Heart right ventricle (tissue), 16 donors: ENCODE results near the gene TNFRSF8. TPM values are rescaled to one million over a fixed set of nuclear protein-coding genes. Genes with fewer than 3 reads are reported as not detected.

Experiments
- ATAC-seq, 8 donors: fragments of 200-7000 bp; cut with Tn5 transposase; one replicate each; pipeline ENCODE4 v1.9.1; 2020; ENCODE audit warnings: mild to moderate bottlenecking in 8 of 8, moderate library complexity in 8 of 8, moderate number of reproducible peaks in 1 of 8
- DNase-seq, 2 donors: peaks; one replicate each; pipeline ENCODE4 v3.0.0-alpha.2; 2020
- H3K27ac ChIP-seq, 10 donors: fragments of 200-600 bp; sonication (generic) in 2 of 10; one replicate each; pipeline versions ENCODE4 v1.5.0 to v1.8.0; 2020 to 2022; ENCODE audit warnings: mild to moderate bottlenecking in 3 of 10
- H3K27me3 ChIP-seq, 7 donors: fragments of 200-600 bp; one replicate each; pipeline ENCODE4 v1.8.0; 2021 to 2022; ENCODE audit warnings: mild to moderate bottlenecking in 2 of 7
- H3K36me3 ChIP-seq, 9 donors: fragments of 200-600 bp; sonication (generic) in 1 of 9; one replicate each; pipeline versions ENCODE4 v1.5.0 to v1.8.0; 2020 to 2022; ENCODE audit warnings: mild to moderate bottlenecking in 2 of 9
- H3K4me1 ChIP-seq, 9 donors: fragments of 200-600 bp; sonication (generic) in 1 of 9; one replicate each; pipeline versions ENCODE4 v1.5.0 to v1.8.0; 2020 to 2022; ENCODE audit warnings: mild to moderate bottlenecking in 4 of 9
- H3K4me3 ChIP-seq, 10 donors: fragments of 200-600 bp; sonication (generic) in 2 of 10; one replicate each; pipeline versions ENCODE4 v1.5.0 to v1.8.0; 2020 to 2022; ENCODE audit warnings: mild to moderate bottlenecking in 7 of 10, moderate library complexity in 2 of 10
- H3K9me3 ChIP-seq, 11 donors: fragments of 200-600 bp in 10 of 11; sonication (generic) in 2 of 11; one replicate each; pipeline versions ENCODE4 v1.5.0 to v1.8.0; 2013 to 2022; ENCODE audit warnings: mild to moderate bottlenecking in 2 of 11, control low read depth in 1 of 11, moderate library complexity in 1 of 11
- WGBS, 2 donors: extraction: QIAGEN DNeasy Blood & Tissue Kit; methylation state at CpG; one replicate each; pipeline ENCODE4 v1.1.7; 2013; ENCODE audit warnings: inconsistent platforms in 1 of 2; 5-methylcytosine and 5-hydroxymethylcytosine counted together
- intact Hi-C, 10 donors: fragments of 100-400 bp; cut with DNase I; formaldehyde crosslinking; loops; one replicate each; pipeline versions ENCODE4 v1.11.1 to v1.14.2; 2022
- polyA plus RNA-seq, 2 donors: library from polyadenylated mRNA; stranded (reverse); fragments of 200-250 nt; gene quantifications; one replicate each; pipeline ENCODE4 v1.2.3, GENCODE V29; 2013
- total RNA-seq, 10 donors: library from RNA; stranded (reverse); fragmentation: NEBNext Ultra II Directional in 3 of 10; extraction: Animal tissue kit (Norgen Biotek cat#: 25700) in 3 of 10; gene quantifications; one replicate each; pipeline versions ENCODE4 v1.2.1 to v1.2.4, GENCODE V29; 2021 to 2023
- TF ChIP-seq, protein P1 (sequence below), 9 donors: fragments of 200-600 bp; sonication (generic) in 2 of 9; IDR thresholded peaks; one replicate each; pipeline versions ENCODE4 v1.5.0 to v1.8.0; 2021 to 2022; ENCODE audit warnings: antibody characterized with exemption in 9 of 9, mild to moderate bottlenecking in 5 of 9, moderate library complexity in 1 of 9
- donor health status: Arrhythmogenic right ventricular cardiomyopathy.
- donor health status: ischemic (EF 13 %, LVEDD 7.1; RV severe dilation, severe dysfunction).
- donor health status: healthy with polysubstance abuse.
- donor health status: DM: no; HTN: yes; CAD: no.
- donor health status: DM: no; HTN: no; CAD: no.
- donor health status: ischemic (EF 25% LVEDD 6.9; RV normal size, moderate dysfunction).
- donor health status: ischemic (EF 25% LVEDD 5.7; RV mildly dilated, moderate dysfunction).
- donor health status: healthy.
- donor health status: DM: yes; HTN: yes; CAD: no.
- donor health status: Ischemic cardiomyopathy.
- donor health status: ischemic (EF 35%, LVEDD 5.7; RV mildly dilated, moderate dysfunction).
- donor health status: nonischemic (EF 11% LVEDD 7.7; RV severe dilation, severe dysfunction).
- donor health status: DM: yes; HTN: yes; CAD: no.
- donor health status: PGD.
- donor health status: ischemic (EF 29% LVEDD 5.4; RV normal size, mild dysfunction).
- donor health status: nonischemic (EF 23%, LVEDD 6.1; RV moderate dilation, normal function).

Gene TNFRSF8
- total and polyA plus RNA-seq, 12 donors = 0.21 to 2.4 (median 1.0) TPM

DNA sequence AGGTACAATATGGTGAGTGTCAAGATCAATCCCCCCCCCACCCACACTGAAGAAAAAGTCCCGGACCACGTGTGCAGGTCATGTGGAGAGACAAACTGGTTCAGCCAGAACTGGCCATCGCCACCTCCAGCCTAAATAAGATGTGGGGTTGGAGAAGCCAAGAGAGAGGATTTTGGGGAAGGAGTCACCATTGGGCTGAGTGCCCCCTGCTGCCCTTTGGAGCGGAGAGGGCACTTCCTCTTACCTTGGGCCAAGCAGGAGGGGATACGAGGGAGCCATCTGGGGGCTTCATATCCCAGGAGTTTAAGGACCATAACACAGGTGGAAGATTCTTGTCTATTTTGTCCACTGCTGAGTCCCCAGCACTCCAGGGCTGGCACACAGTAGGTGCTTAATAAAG, 101.1 kb downstream of the TNFRSF8 start:
- WGBS, 2 donors = 94 to 95% methylated on average over 5 of the region's 5 CpGs
- DNase-seq = no peak
- H3K4me1 ChIP-seq = peaks cover 15 to 89% (median 45%) of the 10 kb centered on the region in 9 donors
- H3K4me3 ChIP-seq = no peak overlapping the region
- H3K27ac ChIP-seq = no peak overlapping the region
- no peak for ATAC-seq
- H3K9me3 ChIP-seq = no peaks in the 10 kb centered on the region
- peaks cover 0 to 1% (median 0%) of the 10 kb centered on the region in 9 donors for H3K36me3 ChIP-seq
- TF ChIP-seq, protein P1, sequence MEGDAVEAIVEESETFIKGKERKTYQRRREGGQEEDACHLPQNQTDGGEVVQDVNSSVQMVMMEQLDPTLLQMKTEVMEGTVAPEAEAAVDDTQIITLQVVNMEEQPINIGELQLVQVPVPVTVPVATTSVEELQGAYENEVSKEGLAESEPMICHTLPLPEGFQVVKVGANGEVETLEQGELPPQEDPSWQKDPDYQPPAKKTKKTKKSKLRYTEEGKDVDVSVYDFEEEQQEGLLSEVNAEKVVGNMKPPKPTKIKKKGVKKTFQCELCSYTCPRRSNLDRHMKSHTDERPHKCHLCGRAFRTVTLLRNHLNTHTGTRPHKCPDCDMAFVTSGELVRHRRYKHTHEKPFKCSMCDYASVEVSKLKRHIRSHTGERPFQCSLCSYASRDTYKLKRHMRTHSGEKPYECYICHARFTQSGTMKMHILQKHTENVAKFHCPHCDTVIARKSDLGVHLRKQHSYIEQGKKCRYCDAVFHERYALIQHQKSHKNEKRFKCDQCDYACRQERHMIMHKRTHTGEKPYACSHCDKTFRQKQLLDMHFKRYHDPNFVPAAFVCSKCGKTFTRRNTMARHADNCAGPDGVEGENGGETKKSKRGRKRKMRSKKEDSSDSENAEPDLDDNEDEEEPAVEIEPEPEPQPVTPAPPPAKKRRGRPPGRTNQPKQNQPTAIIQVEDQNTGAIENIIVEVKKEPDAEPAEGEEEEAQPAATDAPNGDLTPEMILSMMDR (IDR thresholded peaks at IDR 0.05) = no peak
- peaks cover 0 to 8% (median 0%) of the 10 kb centered on the region in 7 donors for H3K27me3 ChIP-seq
- intact Hi-C loops = loop anchor here in 2 of 10 donors (5.0 kb wide), 1 partner anchor 37 kb away; no protein-coding TSS in a partner anchor

- TF ChIP-seq, protein P1 (IDR thresholded peaks at IDR 0.05) = no peak
- no peak for ATAC-seq
- Histone ChIP-seq H3K4me3 (no peak overlapping the region), H3K9me3 (no peaks in the 10 kb centered on the region), H3K36me3 (peaks cover 0 to 12% (median 0%) of the 10 kb centered on the region in 9 donors), H3K27ac (no peak overlapping the region), H3K4me1 (peaks cover 15 to 89% (median 56%) of the 10 kb centered on the region in 9 donors), H3K27me3 (peaks cover 0 to 8% (median 0%) of the 10 kb centered on the region in 7 donors)
- intact Hi-C loops = loop anchor here in 2 of 10 donors (5.0 kb wide), 1 partner anchor 38 kb away; no protein-coding TSS in a partner anchor
- 91 to 92% methylated on average over 4 of the region's 4 CpGs for WGBS, 2 donors
- DNase-seq = no peak
Observed at GRCh38 chr1:12165342-12165741, 102.2 kb downstream of the TNFRSF8 start.

DNA sequence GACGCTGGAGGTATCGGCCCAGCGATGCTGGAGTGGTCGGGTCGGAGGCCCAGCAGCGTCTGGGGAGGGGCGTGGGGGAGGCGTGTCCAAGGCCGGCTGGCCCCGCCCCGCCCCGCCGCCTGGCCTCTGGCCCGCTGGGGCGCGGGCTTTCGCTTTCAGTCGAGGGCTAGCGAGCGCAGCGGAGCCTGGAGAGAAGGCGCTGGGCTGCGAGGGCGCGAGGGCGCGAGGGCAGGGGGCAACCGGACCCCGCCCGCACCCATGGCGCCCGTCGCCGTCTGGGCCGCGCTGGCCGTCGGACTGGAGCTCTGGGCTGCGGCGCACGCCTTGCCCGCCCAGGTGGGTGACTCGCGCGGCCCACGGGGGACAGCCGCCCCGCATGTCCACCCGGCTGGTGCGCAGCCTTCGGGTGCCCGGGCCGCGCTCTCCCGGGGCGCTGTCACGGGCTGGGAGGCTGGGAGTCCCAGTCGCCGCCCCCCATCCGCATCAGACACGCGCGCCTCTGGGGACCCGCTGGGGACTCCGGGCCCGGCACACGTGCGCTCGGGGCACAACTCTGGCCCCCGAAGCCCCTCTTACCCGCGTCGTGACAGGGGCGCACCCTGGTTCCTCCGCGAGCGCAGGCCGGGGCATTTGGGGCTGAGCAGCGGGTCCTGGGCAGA, 103.9 kb downstream of the TNFRSF8 start, which contains the start of gene TNFRSF1B:
Gene TNFRSF1B, plus strand, starts transcription at position 158 of the 659 bp plus-strand sequence. Its CDS starts 101 bp downstream, at position 259.
- Histone ChIP-seq H3K36me3 (peaks cover 0 to 20% (median 0%) of the 10 kb centered on the region in 9 donors), H3K4me1 (peaks cover 9 to 89% (median 56%) of the 10 kb centered on the region in 9 donors), H3K9me3 (no peaks in the 10 kb centered on the region), H3K27ac (peak within 1 kb of the TSS; percentile 80 to 99 (median 94)), H3K27me3 (peaks cover 0 to 8% (median 0%) of the 10 kb centered on the region in 7 donors), H3K4me3 (peak within 1 kb of the TSS; percentile 73 to 94 (median 83))
- TF ChIP-seq, protein P1 (IDR thresholded peaks at IDR 0.05) = no peak
- intact Hi-C loops = loop anchor here in 2 of 10 donors (5.0 kb wide), 1 partner anchor 40 kb away; no protein-coding TSS in a partner anchor
- ATAC-seq (peak; percentile 46 to 86 (median 64)), DNase-seq (peak; percentile 67 to 82)
- WGBS, 2 donors = 2% methylated on average over 69 to 79 of the region's 79 CpGs

DNA sequence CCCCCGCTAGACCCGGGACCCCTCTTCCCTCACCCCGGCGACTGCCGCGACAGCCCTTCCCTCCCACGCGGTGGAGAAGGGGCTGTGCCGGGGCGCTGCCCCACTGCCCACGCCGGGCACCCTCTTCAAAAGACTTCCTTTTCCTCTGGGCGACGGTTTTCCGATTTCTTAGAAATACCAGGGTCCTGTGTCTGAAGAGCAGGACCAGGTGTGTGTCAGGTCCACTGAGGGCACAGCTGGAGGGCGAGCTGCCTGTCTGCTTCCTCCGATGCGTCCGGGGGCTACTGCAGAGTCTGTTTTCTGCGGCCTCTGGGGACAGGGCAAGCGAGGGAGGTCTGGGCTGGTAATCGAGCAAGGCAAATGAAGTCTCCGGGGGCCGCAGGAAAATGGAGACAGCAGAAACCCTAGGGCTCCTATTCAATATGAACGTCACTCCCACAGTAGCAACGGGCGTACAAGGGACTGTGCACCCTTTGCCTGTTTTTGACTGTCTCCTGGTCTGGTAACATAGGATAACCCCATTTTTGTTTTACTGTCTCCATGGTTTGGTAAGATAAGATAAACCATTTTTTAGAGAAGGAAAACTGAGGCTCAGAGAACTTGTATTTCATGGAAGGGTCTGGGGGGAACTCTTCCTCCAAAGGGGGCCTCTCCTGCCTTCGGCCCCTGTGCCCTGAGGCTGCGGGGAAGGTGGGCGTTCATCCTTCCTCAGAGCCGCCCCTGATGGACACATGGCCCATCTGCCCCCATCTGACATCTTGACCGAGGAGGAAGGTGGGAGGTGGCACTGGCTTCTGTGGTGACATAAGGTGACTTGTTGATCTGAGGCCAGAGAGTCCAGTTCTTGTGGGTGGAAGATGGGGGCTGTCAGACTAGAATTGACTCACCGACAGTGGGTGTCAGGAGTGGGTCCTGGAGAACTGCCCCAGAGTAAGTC, 104.7 kb downstream of the TNFRSF8 start:
- TF ChIP-seq, protein P1 (IDR thresholded peaks at IDR 0.05) = no peak
- DNase-seq (no peak), ATAC-seq (peak; percentile 1 to 42 (median 20))
- H3K4me1 ChIP-seq = peaks cover 3 to 89% (median 56%) of the 10 kb centered on the region in 9 donors
- intact Hi-C loops = loop anchor here in 2 of 10 donors (5.0 kb wide), 1 partner anchor 40 kb away; no protein-coding TSS in a partner anchor
- peaks cover 0 to 8% (median 0%) of the 10 kb centered on the region in 7 donors for H3K27me3 ChIP-seq
- peak overlapping the region; percentile 80 to 99 (median 94) for H3K27ac ChIP-seq
- peak overlapping the region; percentile 73 to 94 (median 83) for H3K4me3 ChIP-seq
- no peaks in the 10 kb centered on the region for H3K9me3 ChIP-seq
- peaks cover 0 to 20% (median 0%) of the 10 kb centered on the region in 9 donors for H3K36me3 ChIP-seq
- 20 to 29% methylated on average over 33 of the region's 33 CpGs for WGBS, 2 donors
